NCI-H2171 treated with DMSO at 0.1 percent for 48 hours (cell line): ENCODE data around the gene CLEC16A.
A peak's percentile ranks its signal among the peaks of the same experiment; 100 is the strongest.

Source experiments
- DNase-seq: peaks from one replicate; lab custom pipeline; 2025; lab: John Stamatoyannopoulos, UW

CLEC16A gene

GRCh38 chr16:11178424-11178823, 234.1 kb downstream of the CLEC16A start:
- no peak for DNase-seq

GRCh38 chr16:11179574-11179973, 235.2 kb downstream of the CLEC16A start:
- DNase-seq = no peak

GRCh38 chr16:11180489-11180888, 236.1 kb downstream of the CLEC16A start:
- no peak for DNase-seq

GRCh38 chr16:11181242-11181898, 237.0 kb downstream of the CLEC16A start:
- DNase-seq = no peak

GRCh38 chr16:11181899-11182279, 237.5 kb downstream of the CLEC16A start:
- no peak for DNase-seq

DNA sequence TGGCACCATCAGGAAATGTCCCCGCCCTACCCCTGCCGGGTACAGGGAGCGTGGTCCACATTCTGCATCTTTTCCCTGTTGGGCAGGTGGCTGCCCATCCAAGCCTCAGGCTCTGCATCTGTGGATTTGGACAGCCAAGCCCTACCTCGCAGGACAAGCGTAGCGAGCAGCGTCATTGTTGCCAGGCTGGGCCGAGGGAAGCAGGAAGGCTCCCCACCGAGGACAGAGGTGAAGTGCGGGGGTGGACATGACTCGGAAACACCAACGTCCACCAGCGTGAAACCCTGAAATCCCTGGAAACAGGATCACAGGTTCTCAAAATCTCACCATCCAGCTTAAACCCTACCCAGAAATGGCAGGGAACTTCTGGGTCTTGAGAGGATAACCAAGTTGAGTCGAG, 238.0 kb downstream of the CLEC16A start:
- no peak for DNase-seq

- no peak for DNase-seq
Measured at GRCh38 chr16:11183035-11183812, 238.9 kb downstream of the CLEC16A start.

GRCh38 chr16:11183951-11184350, 239.6 kb downstream of the CLEC16A start:
- DNase-seq = no peak

- no peak for DNase-seq
Measured at GRCh38 chr16:11187522-11188023, 243.2 kb downstream of the CLEC16A start.

- no peak for DNase-seq
Measured at GRCh38 chr16:11188801-11189740, 244.7 kb downstream of the CLEC16A start.

DNA sequence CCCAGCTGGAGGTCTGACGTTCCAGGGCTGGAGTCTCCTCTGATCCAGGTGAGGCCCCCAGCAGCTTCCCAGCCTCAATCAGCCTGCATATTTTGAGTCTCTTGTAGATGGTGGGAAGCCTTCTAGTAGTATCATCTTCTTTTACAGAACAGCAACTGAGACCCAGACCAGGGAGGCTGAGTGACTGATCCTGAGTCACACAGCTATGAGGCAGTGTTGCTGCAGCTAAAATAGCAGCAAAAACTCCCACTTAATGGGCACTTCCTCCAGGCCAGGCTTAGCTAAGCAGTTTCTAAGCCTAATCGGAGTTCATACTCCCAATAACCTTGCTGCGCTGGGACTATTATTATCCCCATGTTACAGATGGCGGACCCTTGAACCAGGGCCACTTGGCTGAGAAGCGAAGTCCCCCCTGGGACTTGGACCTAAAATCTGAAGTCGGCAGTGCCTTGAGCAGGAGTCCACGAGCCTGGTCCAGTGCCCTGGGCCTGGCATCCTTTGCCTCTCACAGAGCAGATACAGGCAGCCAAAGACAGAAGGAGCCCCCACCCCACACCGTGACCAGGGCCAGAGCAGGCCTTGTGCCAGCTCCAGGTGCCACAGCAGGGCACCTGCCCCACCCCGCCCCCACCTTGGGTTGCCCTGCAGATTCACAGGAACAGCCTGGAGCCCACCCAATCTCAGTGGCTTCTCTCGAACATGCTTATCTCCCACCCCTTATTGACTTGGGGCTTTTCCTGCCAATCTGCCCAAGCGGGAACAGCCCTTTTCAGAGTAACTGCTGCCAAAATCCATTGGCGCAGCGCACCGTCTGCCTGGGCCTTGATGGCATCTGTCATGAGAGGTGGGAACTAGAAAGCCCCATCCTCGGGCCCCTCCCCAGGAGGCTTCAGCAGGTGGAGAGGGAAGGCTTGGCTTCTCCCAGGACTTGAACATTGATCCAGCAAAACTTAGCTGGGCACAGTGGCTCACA, 246.5 kb downstream of the CLEC16A start:
- peak; percentile 76 for DNase-seq

DNA sequence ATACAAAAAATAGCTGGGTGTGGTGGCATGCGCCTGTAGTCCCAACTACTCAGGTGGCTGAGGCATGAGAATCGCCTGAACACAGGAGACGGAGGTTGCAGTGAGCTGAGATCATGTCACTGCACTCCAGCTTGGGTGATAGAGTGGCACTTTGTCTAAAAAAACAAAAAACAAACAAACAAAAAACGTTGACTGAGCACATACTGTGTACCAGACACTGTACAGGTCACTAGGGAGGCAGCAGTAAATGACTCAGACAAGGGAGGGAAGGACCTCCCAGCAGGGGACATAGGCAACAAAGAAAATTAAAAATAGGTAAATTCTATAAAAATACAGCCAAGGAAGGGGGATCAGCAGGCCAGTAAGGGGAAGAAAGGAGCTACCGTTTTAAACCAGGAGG, 247.3 kb downstream of the CLEC16A start:
- DNase-seq = no peak

DNA sequence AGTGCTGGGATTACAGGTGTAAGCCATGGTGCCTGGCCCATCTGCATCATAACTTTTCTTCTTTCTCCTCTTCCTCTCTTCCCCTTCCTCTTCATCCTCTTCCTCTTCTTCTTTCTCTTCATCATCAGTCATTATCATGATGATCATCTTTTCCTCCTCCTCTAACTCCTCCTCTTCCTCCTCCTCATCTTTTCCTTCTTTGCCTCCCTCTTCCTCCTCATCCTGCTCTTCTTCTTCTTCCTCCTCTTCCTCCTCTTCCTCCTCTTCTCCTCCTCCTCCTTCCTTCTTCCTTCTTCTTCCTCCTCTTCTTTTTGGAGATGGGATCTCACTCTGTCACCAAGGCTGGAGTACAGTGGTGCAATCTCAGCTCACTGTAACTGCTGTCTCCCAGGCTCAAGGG, 249.1 kb downstream of the CLEC16A start:
- DNase-seq = no peak

- no peak for DNase-seq
Measured at GRCh38 chr16:11194913-11195312, 250.5 kb downstream of the CLEC16A start.

- DNase-seq = no peak
Measured at GRCh38 chr16:11196286-11196828, 252.0 kb downstream of the CLEC16A start.

DNA sequence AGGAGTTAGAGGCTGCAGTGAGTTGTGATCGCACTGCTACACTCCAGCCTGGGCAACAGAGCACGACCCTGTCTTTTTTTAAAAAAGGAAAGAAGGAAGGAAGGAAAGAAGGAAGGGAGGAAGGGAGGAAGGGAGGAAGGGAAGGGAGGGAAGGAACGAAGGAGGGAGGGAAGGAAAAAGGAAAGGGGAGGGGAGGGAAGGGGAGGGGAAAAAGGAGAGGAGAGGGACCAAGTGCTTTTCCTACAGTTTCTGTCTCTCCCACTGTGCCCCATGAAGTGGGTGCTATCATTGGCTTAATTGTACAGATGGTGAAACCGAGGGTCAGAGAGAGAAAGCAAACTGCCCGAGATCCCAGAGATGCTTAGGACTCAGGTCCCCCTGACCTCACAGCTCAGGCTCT, 254.0 kb downstream of the CLEC16A start:
- DNase-seq = no peak

GRCh38 chr16:11198828-11199227, 254.5 kb downstream of the CLEC16A start:
- DNase-seq = peak; percentile 86

- peak; percentile 20 for DNase-seq
Measured at GRCh38 chr16:11200592-11200991, 256.2 kb downstream of the CLEC16A start.

- peak; percentile 69 for DNase-seq
Measured at GRCh38 chr16:11201498-11202259, 257.3 kb downstream of the CLEC16A start.
